Glutamatergic neuron (in vitro differentiated cells): ENCODE measurements around the gene SMURF1. TPM values are rescaled to one million over a fixed set of nuclear protein-coding genes. Genes with fewer than 3 reads are reported as not detected.

ENCODE experiments used
- DNase-seq: peaks from one replicate; pipeline ENCODE4 v3.0.0; 2022
- H3K27ac Mint-ChIP-seq: one replicate; pipeline ENCODE4 v1.8.0; 2020; ENCODE audit warnings: mild to moderate bottlenecking, mixed read lengths, inconsistent platforms; ENCODE audit not compliant: unreplicated experiment
- H3K27me3 Mint-ChIP-seq: one replicate; pipeline ENCODE4 v1.8.0; 2020; ENCODE audit warnings: mild to moderate bottlenecking, moderate library complexity, mixed read lengths, inconsistent platforms; ENCODE audit not compliant: unreplicated experiment
- H3K36me3 Mint-ChIP-seq: one replicate; pipeline ENCODE4 v1.8.0; 2020; ENCODE audit warnings: mild to moderate bottlenecking, mixed read lengths, inconsistent platforms; ENCODE audit not compliant: unreplicated experiment
- H3K4me1 Mint-ChIP-seq: one replicate; pipeline ENCODE4 v1.8.0; 2020; ENCODE audit warnings: mild to moderate bottlenecking, low read depth, mixed read lengths, inconsistent platforms; ENCODE audit not compliant: unreplicated experiment
- H3K4me3 Mint-ChIP-seq: one replicate; pipeline ENCODE4 v1.8.0; 2020; ENCODE audit warnings: mild to moderate bottlenecking, mixed read lengths, inconsistent platforms; ENCODE audit not compliant: unreplicated experiment
- H3K9me3 Mint-ChIP-seq: one replicate; pipeline ENCODE4 v1.8.0; 2020; ENCODE audit warnings: mild to moderate bottlenecking, moderate library complexity, mixed read lengths, inconsistent platforms; ENCODE audit not compliant: unreplicated experiment
- CTCF ChIP-seq: fragments of 200-600 bp; sonication (generic); IDR thresholded peaks from one replicate; pipeline ENCODE4 v1.5.0; 2021; ENCODE audit not compliant: partially characterized antibody, unreplicated experiment
- total RNA-seq: library from RNA; stranded (reverse); fragmentation: NEBNext Ultra II Directional; extraction: Animal tissue kit (Norgen Biotek cat#: 25700); gene quantifications from one replicate; pipeline ENCODE4 v1.2.1, GENCODE V29; 2021; ENCODE audit not compliant: unreplicated experiment

Gene SMURF1
- total RNA-seq, 1 donor from 2014 or later, result 23.1 TPM

- H3K9me3 Mint-ChIP-seq, result no peaks in the 10 kb centered on the region
- DNase-seq, result no peak
- H3K27me3 Mint-ChIP-seq, result no peaks in the 10 kb centered on the region
- peaks cover 2% of the 10 kb centered on the region for H3K4me1 Mint-ChIP-seq
- no peaks in the 10 kb centered on the region for H3K36me3 Mint-ChIP-seq
- no peak for TF ChIP-seq CTCF
- no peak overlapping the region for H3K27ac Mint-ChIP-seq
- no peak overlapping the region for H3K4me3 Mint-ChIP-seq
These were observed 73.5 kb downstream of the SMURF1 start for GRCh38 chr7:99070361-99070760.

- Mint-ChIP-seq H3K4me3 (no peak overlapping the region), H3K4me1 (no peaks in the 10 kb centered on the region), H3K27ac (no peak overlapping the region), H3K9me3 (no peaks in the 10 kb centered on the region), H3K36me3 (no peaks in the 10 kb centered on the region), H3K27me3 (no peaks in the 10 kb centered on the region)
- no peak for DNase-seq
- TF ChIP-seq CTCF, result no peak
These were observed 82.7 kb downstream of the SMURF1 start for GRCh38 chr7:99061001-99061776.

- no peaks in the 10 kb centered on the region for H3K27me3 Mint-ChIP-seq
- no peaks in the 10 kb centered on the region for H3K4me1 Mint-ChIP-seq
- DNase-seq, result no peak
- H3K27ac Mint-ChIP-seq, result no peak overlapping the region
- peaks cover 14% of the 10 kb centered on the region for H3K36me3 Mint-ChIP-seq
- no peak for TF ChIP-seq CTCF
- no peaks in the 10 kb centered on the region for H3K9me3 Mint-ChIP-seq
- H3K4me3 Mint-ChIP-seq, result no peak overlapping the region
These were observed 89.1 kb downstream of the SMURF1 start for GRCh38 chr7:99054781-99055180.

- peaks cover 14% of the 10 kb centered on the region for H3K36me3 Mint-ChIP-seq
- no peak overlapping the region for H3K4me3 Mint-ChIP-seq
- DNase-seq, result no peak
- no peak for TF ChIP-seq CTCF
- H3K27ac Mint-ChIP-seq, result no peak overlapping the region
- H3K27me3 Mint-ChIP-seq, result peaks cover 3% of the 10 kb centered on the region
- no peaks in the 10 kb centered on the region for H3K4me1 Mint-ChIP-seq
- H3K9me3 Mint-ChIP-seq, result peaks cover 5% of the 10 kb centered on the region
These were observed 92.9 kb downstream of the SMURF1 start for GRCh38 chr7:99050971-99051370.

GRCh38 chr7:99047526-99048077, 96.3 kb downstream of the SMURF1 start:
- Mint-ChIP-seq H3K36me3 (peaks cover 14% of the 10 kb centered on the region), H3K9me3 (peaks cover 8% of the 10 kb centered on the region), H3K4me1 (no peaks in the 10 kb centered on the region), H3K4me3 (no peak overlapping the region), H3K27ac (no peak overlapping the region), H3K27me3 (peaks cover 3% of the 10 kb centered on the region)
- no peak for TF ChIP-seq CTCF
- no peak for DNase-seq
